Tibial nerve (tissue), 4 donors: ENCODE data around the gene TCF7L1.

Experiments used
- EP300 ChIP-seq, 2 donors: sonication (generic); formaldehyde crosslinking; IDR thresholded peaks; one replicate each; pipeline ENCODE4 v1.6.1; 2017; ENCODE audit warnings: antibody characterized with exemption in 2 of 2, mild to moderate bottlenecking in 1 of 2
- POLR2A ChIP-seq, 2 donors: fragments of 450-650 bp; IDR thresholded peaks; one replicate each; pipeline ENCODE4 v1.6.1; 2017; ENCODE audit warnings: antibody characterized with exemption in 2 of 2, mild to moderate bottlenecking in 2 of 2, moderate library complexity in 2 of 2
- TF ChIP-seq, protein P1 (sequence below), 5 experiments: fragments of 200-600 bp in 3 of 5; fragments of 450-650 bp in 2 of 5; sonication (generic) in 3 of 5; IDR thresholded peaks; one replicate each; pipeline ENCODE4 v1.5.1; 2016 to 2019; ENCODE audit warnings: antibody characterized with exemption in 5 of 5, mild to moderate bottlenecking in 3 of 5, moderate library complexity in 2 of 5

DNA sequence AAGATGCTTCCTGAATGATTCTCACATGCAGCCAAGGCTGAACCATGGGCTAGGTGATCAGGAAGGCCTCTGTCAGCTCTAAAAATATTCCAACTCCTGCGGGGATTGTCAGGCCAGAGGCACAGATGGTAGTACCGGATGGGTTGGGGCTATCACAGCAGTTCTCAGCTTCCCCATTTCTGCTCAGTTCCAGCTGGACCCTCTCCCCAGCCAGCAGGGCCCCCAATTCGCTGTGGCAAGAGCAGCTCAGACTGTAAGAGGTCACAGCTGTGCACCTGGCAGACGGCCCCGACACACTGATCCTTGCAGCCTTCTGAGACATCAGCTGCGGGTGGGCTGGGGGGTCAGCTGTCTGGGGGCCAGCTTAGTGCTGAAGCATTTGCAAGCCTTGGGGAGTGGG, 43.6 kb upstream of the TCF7L1 start:
- TF ChIP-seq, protein P1, sequence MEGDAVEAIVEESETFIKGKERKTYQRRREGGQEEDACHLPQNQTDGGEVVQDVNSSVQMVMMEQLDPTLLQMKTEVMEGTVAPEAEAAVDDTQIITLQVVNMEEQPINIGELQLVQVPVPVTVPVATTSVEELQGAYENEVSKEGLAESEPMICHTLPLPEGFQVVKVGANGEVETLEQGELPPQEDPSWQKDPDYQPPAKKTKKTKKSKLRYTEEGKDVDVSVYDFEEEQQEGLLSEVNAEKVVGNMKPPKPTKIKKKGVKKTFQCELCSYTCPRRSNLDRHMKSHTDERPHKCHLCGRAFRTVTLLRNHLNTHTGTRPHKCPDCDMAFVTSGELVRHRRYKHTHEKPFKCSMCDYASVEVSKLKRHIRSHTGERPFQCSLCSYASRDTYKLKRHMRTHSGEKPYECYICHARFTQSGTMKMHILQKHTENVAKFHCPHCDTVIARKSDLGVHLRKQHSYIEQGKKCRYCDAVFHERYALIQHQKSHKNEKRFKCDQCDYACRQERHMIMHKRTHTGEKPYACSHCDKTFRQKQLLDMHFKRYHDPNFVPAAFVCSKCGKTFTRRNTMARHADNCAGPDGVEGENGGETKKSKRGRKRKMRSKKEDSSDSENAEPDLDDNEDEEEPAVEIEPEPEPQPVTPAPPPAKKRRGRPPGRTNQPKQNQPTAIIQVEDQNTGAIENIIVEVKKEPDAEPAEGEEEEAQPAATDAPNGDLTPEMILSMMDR (IDR thresholded peaks at IDR 0.05): no peak
- no peak for TF ChIP-seq POLR2A (IDR thresholded peaks at IDR 0.05)
- no peak for TF ChIP-seq EP300 (IDR thresholded peaks at IDR 0.05)
